IMR-90 (cell line): ENCODE measurements around the gene MUC6. TPM values are rescaled to one million over a fixed set of nuclear protein-coding genes. Genes with fewer than 3 reads are reported as not detected.
A peak's percentile ranks its signal among the peaks of the same experiment; 100 is the strongest.

ENCODE experiments used
- ATAC-seq: fragments of 200-7000 bp; cut with Tn5 transposase; 2 replicates; pipeline ENCODE4 v1.9.1; 2020; ENCODE audit warnings: low read depth, mild to moderate bottlenecking, moderate library complexity
- BruUV-seq: library from RNA; stranded (reverse); fragments of 400-500 nt; replicated peaks from 2 replicates; lab custom pipeline; 2021; lab: Mats Ljungman, UMichigan
- CTCF ChIA-PET: fragments of 300-600 bp; formaldehyde crosslinking; extraction: SDS; loops from one replicate; lab custom pipeline; 2021; ENCODE audit warnings: antibody characterized with exemption; lab: Yijun Ruan, JAX
- POLR2A ChIA-PET: fragments of 300-600 bp; sonication (Branson Sonifier 250); formaldehyde crosslinking; loops from one replicate; lab custom pipeline; 2022; ENCODE audit warnings: antibody characterized with exemption; ENCODE audit not compliant: unreplicated experiment; lab: Charles Lee
- DNase-seq: peaks from one replicate; pipeline ENCODE4 v3.0.0; 2013
- H2AFZ ChIP-seq: replicated peaks from 2 replicates; pipeline ENCODE3; 2013; ENCODE audit warnings: low read length, mild to moderate bottlenecking; ENCODE audit not compliant: poor library complexity
- H2AK5ac ChIP-seq: 2 replicates; pipeline ENCODE4 v1.6.1; 2013; ENCODE audit warnings: low read depth, low read length, inconsistent platforms
- H2AK9ac ChIP-seq: replicated peaks from 2 replicates; pipeline ENCODE3; 2013; ENCODE audit warnings: mild to moderate bottlenecking, low read depth, low read length, moderate library complexity; ENCODE audit not compliant: poor library complexity
- H2BK120ac ChIP-seq: 2 replicates; pipeline ENCODE4 v1.6.1; 2013; ENCODE audit warnings: low read depth, low read length, inconsistent platforms
- H2BK15ac ChIP-seq: 3 replicates; pipeline ENCODE4 v1.6.1; 2013; ENCODE audit warnings: low read depth, low read length, inconsistent platforms
- H2BK20ac ChIP-seq: 2 replicates; pipeline ENCODE4 v1.6.1; 2013; ENCODE audit warnings: low read depth, mild to moderate bottlenecking, inconsistent platforms, low read length, moderate library complexity
- H2BK5ac ChIP-seq: 2 replicates; pipeline ENCODE4 v1.6.1; 2013; ENCODE audit warnings: mild to moderate bottlenecking, low read depth, low read length, inconsistent platforms; ENCODE audit not compliant: poor library complexity, severe bottlenecking
- H3K14ac ChIP-seq: replicated peaks from 2 replicates; pipeline ENCODE4 v1.6.1; 2013; ENCODE audit warnings: low read depth, low read length, inconsistent platforms
- H3K18ac ChIP-seq: 2 replicates; pipeline ENCODE4 v1.6.1; 2013; ENCODE audit warnings: low read depth, low read length, control low read depth
- H3K23ac ChIP-seq: 2 replicates; pipeline ENCODE4 v1.6.1; 2013; ENCODE audit warnings: low read depth, low read length, inconsistent platforms
- H3K27ac ChIP-seq: 2 replicates; pipeline ENCODE4 v1.5.1; 2013; ENCODE audit warnings: mild to moderate bottlenecking, control low read depth, low read length; ENCODE audit not compliant: insufficient read depth
- H3K27me3 ChIP-seq: 2 replicates; pipeline ENCODE4 v1.6.1; 2013; ENCODE audit warnings: low read length; ENCODE audit not compliant: control insufficient read depth, insufficient read depth
- H3K36me3 ChIP-seq: 2 replicates; pipeline ENCODE4 v1.6.1; 2013; ENCODE audit warnings: low read length, mixed read lengths; ENCODE audit not compliant: control insufficient read depth, insufficient read depth
- H3K4ac ChIP-seq: 2 replicates; pipeline ENCODE4 v1.6.1; 2013; ENCODE audit warnings: low read depth, low read length, inconsistent platforms
- H3K4me1 ChIP-seq: 2 replicates; pipeline ENCODE4 v1.6.1; 2013; ENCODE audit warnings: low read length, mixed read lengths; ENCODE audit not compliant: control insufficient read depth, insufficient read depth
- H3K4me2 ChIP-seq: 2 replicates; pipeline ENCODE4 v1.6.1; 2013; ENCODE audit warnings: low read depth, mild to moderate bottlenecking, control low read depth, low read length, moderate library complexity
- H3K4me3 ChIP-seq: 2 replicates; pipeline ENCODE4 v1.5.1; 2013; ENCODE audit warnings: low read depth, mild to moderate bottlenecking, control low read depth, low read length, moderate library complexity; ENCODE audit not compliant: insufficient read depth
- H3K56ac ChIP-seq: 2 replicates; pipeline ENCODE4 v1.6.1; 2013; ENCODE audit warnings: low read length, inconsistent platforms; ENCODE audit not compliant: insufficient read depth; ENCODE audit errors: extremely low read depth
- H3K79me1 ChIP-seq, 2 experiments: 2 replicates each; pipeline ENCODE4 v1.6.1; 2013; ENCODE audit warnings: low read length in 2 of 2, inconsistent platforms in 1 of 2, low read depth in 1 of 2
- H3K9ac ChIP-seq: 2 replicates; pipeline ENCODE4 v1.6.1; 2013; ENCODE audit warnings: low read depth, low read length, control low read depth
- H3K9me1 ChIP-seq: 2 replicates; pipeline ENCODE4 v1.6.1; 2013; ENCODE audit warnings: low read length, inconsistent platforms; ENCODE audit not compliant: insufficient read depth
- H3K9me3 ChIP-seq: 2 replicates; pipeline ENCODE4 v1.6.1; 2013; ENCODE audit warnings: low read length; ENCODE audit not compliant: control insufficient read depth, insufficient read depth
- H4K20me1 ChIP-seq: 2 replicates; pipeline ENCODE4 v1.6.1; 2013; ENCODE audit warnings: low read length, inconsistent platforms; ENCODE audit not compliant: insufficient read depth
- H4K5ac ChIP-seq: 2 replicates; pipeline ENCODE4 v1.6.1; 2013; ENCODE audit warnings: mild to moderate bottlenecking, low read depth, low read length, control low read depth
- H4K8ac ChIP-seq, 2 experiments: 2 replicates each; pipeline ENCODE4 v1.6.1; 2013; ENCODE audit warnings: low read depth in 2 of 2, low read length in 2 of 2, control low read depth in 1 of 2, inconsistent platforms in 1 of 2
- H4K91ac ChIP-seq: 2 replicates; pipeline ENCODE4 v1.6.1; 2013; ENCODE audit warnings: low read depth, low read length, inconsistent platforms; ENCODE audit not compliant: insufficient read depth
- BHLHE40 ChIP-seq: fragments of 150-350 bp; IDR thresholded peaks from 2 replicates; pipeline ENCODE4 v1.6.1; 2016; ENCODE audit warnings: mild to moderate bottlenecking, low read depth, low read length
- CHD1 ChIP-seq: IDR thresholded peaks from 2 replicates; pipeline ENCODE4 v1.6.1; 2012; ENCODE audit warnings: low read depth, low read length, improper control_type of control experiment
- FOS ChIP-seq: fragments of 150-350 bp; IDR thresholded peaks from 2 replicates; pipeline ENCODE4 v1.6.1; 2016; ENCODE audit warnings: low read depth, low read length
- MAFK ChIP-seq: IDR thresholded peaks from 2 replicates; pipeline ENCODE4 v1.6.1; 2012; ENCODE audit warnings: low read depth, low read length, improper control_type of control experiment
- MAZ ChIP-seq: IDR thresholded peaks from 2 replicates; pipeline ENCODE4 v1.6.1; 2012; ENCODE audit warnings: low read depth, mild to moderate bottlenecking, low read length, improper control_type of control experiment, moderate library complexity, borderline replicate concordance
- RCOR1 ChIP-seq: IDR thresholded peaks from 2 replicates; pipeline ENCODE4 v1.6.1; 2012; ENCODE audit warnings: mild to moderate bottlenecking, low read length, improper control_type of control experiment; ENCODE audit not compliant: insufficient replicate concordance
- RFX5 ChIP-seq: IDR thresholded peaks from 2 replicates; pipeline ENCODE4 v1.8.0; 2012; ENCODE audit warnings: low read depth, mild to moderate bottlenecking, low read length, moderate library complexity
- dilution Hi-C: fragments of 300-500 bp; cut with HindIII; formaldehyde crosslinking; loops from one replicate; pipeline ENCODE4 v1.14.3; 2018; ENCODE audit warnings: low sequenced_read_pairs; ENCODE audit not compliant: unreplicated experiment
- in situ Hi-C: fragments of 300-500 bp; cut with MboI; formaldehyde crosslinking; loops from 3 replicates; pipeline ENCODE4 v1.14.3; 2019; ENCODE audit warnings: low sequenced_read_pairs, inconsistent platforms, mixed read lengths
- intact Hi-C: fragments of 100-400 bp; cut with micrococcal nuclease; formaldehyde crosslinking; loops from 2 replicates; pipeline ENCODE4 v1.10.0; 2022
- polyA plus RNA-seq, 3 experiments: library from polyadenylated mRNA; depleted of rRNA; stranded (reverse); fragments of >200 nt; gene quantifications; 2 replicates each; pipeline ENCODE4 v1.2.3, GENCODE V29; 2012; ENCODE audit warnings: low replicate concordance in 1 of 3
- total RNA-seq: library from RNA; depleted of rRNA; stranded (reverse); fragments of >200 nt; gene quantifications from 2 replicates; pipeline ENCODE4 v1.2.3, GENCODE V29; 2012

Gene MUC6
- total and polyA plus RNA-seq, 2 of the 4 experiments (the other 2 are of a cell fraction), result not detected

DNA sequence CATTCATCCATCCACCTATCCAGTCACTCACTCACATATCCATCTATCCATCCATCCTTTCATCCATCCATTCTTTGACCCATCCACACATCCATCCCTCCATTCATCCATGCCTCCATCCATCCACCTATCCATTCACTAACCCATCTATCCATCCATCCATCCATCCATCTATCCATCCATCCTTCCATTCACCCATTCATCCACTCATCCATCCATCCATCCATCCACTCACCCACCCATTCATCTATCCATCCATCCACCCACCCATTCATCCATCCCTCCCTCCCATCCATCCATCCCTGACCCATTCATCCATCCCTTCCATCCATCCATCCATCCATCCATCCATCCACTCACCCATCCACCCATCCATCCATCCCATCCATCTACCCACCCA, 33.2 kb upstream of the MUC6 start:
- H3K56ac ChIP-seq, result no peak overlapping the region
- H3K36me3 ChIP-seq, result no peaks in the 10 kb centered on the region
- H2BK15ac ChIP-seq, result no peak overlapping the region
- ChIA-PET CTCF (no interaction called here), POLR2A (no interaction called here)
- H4K91ac ChIP-seq, result no peak overlapping the region
- no peak for TF ChIP-seq MAZ
- no peak for TF ChIP-seq BHLHE40
- TF ChIP-seq FOS, result no peak
- TF ChIP-seq MAFK, result no peak
- no peak for TF ChIP-seq RCOR1
- TF ChIP-seq RFX5, result no peak
- no peak for TF ChIP-seq CHD1
- H2BK20ac ChIP-seq, result no peak overlapping the region
- H3K4me2 ChIP-seq, result no peak overlapping the region
- H3K27me3 ChIP-seq, result peaks cover 4% of the 10 kb centered on the region
- no peak overlapping the region for H3K14ac ChIP-seq
- H4K20me1 ChIP-seq, result no peaks in the 10 kb centered on the region
- H3K4ac ChIP-seq, result no peak overlapping the region
- no peak overlapping the region for H3K23ac ChIP-seq
- H4K5ac ChIP-seq, result no peak overlapping the region
- dilution Hi-C loops, result no loop called here
- intact Hi-C loops, result no loop called here
- H3K27ac ChIP-seq, result no peak overlapping the region
- in situ Hi-C loops, result no loop called here
- no peak overlapping the region for H2AFZ ChIP-seq
- no peaks in the 10 kb centered on the region for H3K9me1 ChIP-seq
- H3K18ac ChIP-seq, result no peak overlapping the region
- H3K4me3 ChIP-seq, result no peak overlapping the region
- BruUV-seq, result no TSS peak
- H3K9me3 ChIP-seq, result no peaks in the 10 kb centered on the region
- ATAC-seq, result no peak
- peak overlapping the region; percentile 51 for H2BK5ac ChIP-seq
- no peaks in the 10 kb centered on the region for H3K79me1 ChIP-seq
- no peak for DNase-seq
- H3K4me1 ChIP-seq, result peaks cover 13% of the 10 kb centered on the region
- no peak overlapping the region for H2AK9ac ChIP-seq
- H4K8ac ChIP-seq, result no peak overlapping the region
- no peak overlapping the region for H3K9ac ChIP-seq
- H2AK5ac ChIP-seq, result no peak overlapping the region
- H2BK120ac ChIP-seq, result no peak overlapping the region
